Kasumi-1 (cell line): Measurements from ENCODE around the gene CLDN5.

ENCODE experiments used
- DNase-seq, 2 experiments: peaks; one replicate each; lab custom pipeline; 2025; lab: John Stamatoyannopoulos, UW

CLDN5 gene

GRCh38 chr22:19479355-19480172, 44.6 kb downstream of the CLDN5 start, which contains the start of gene CDC45:
TSS of gene CDC45 (plus strand) at chr22:19479920. CDS start at chr22:19479969, 49 bp downstream.
- peak; percentile 99 for DNase-seq

GRCh38 chr22:19478901-19479354, 45.3 kb downstream of the CLDN5 start, which contains the start of gene UFD1:
TSS of gene UFD1 (minus strand) at chr22:19479193. CDS start at chr22:19479085, 108 bp downstream.
- DNase-seq, result peak; percentile 81 to 86

- peak; percentile 17 to 18 for DNase-seq
Observed at GRCh38 chr22:19478045-19478900, 45.9 kb downstream of the CLDN5 start.

- DNase-seq, result peak; percentile 25 to 46
Observed at GRCh38 chr22:19477321-19478044, 46.7 kb downstream of the CLDN5 start.

GRCh38 chr22:19476023-19476422, 48.2 kb downstream of the CLDN5 start:
- no peak for DNase-seq

DNA sequence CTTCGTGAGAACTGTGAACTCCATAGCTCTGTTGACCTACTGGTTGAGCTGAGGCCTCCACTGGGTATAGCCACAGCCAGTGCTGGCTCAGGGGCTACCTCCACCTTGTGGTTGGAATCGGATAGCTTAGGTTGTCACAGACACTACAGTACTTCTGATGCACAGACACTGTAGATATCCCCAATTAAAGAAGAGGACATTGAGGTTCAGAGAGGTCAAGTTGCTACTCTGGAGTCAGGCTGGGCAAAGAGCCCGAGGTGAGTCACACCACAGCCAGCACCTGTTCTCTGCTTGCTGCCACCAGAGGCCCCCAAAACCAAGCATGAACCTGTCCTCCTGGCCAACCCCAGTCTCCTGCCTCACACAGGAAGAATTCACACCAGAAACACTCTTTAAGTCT, 50.6 kb downstream of the CLDN5 start:
- DNase-seq, result no peak
